PC-9 (cell line): ENCODE data around the gene BCAS3. TPM values are rescaled to one million over a fixed set of nuclear protein-coding genes. Genes with fewer than 3 reads are reported as not detected.

Source experiments
- BruUV-seq: library from RNA; stranded (reverse); fragments of 400-500 nt; replicated peaks from 2 replicates; lab custom pipeline; 2021; lab: Mats Ljungman, UMichigan
- CTCF ChIA-PET: fragments of 300-600 bp; sonication (Branson Sonifier 250); formaldehyde crosslinking; loops from one replicate; lab custom pipeline; 2022; ENCODE audit warnings: antibody characterized with exemption; lab: Charles Lee
- POLR2A ChIA-PET: fragments of 300-600 bp; sonication (Branson Sonifier 250); formaldehyde crosslinking; loops from one replicate; lab custom pipeline; 2022; ENCODE audit warnings: antibody characterized with exemption; ENCODE audit not compliant: unreplicated experiment; lab: Charles Lee
- DNase-seq, 2 experiments: peaks; one replicate each; pipeline versions ENCODE4 v3.0.0 to v3.0.0-alpha.2; 2015 to 2022; ENCODE audit warnings: mixed read lengths in 1 of 2
- H2AFZ ChIP-seq: fragments of 200-600 bp; sonication (generic); 2 replicates; pipeline ENCODE4 v1.8.1; 2017; ENCODE audit warnings: antibody characterized with exemption
- H3F3A ChIP-seq: fragments of 200-600 bp; sonication (generic); 2 replicates; pipeline ENCODE4 v1.8.1; 2017; ENCODE audit warnings: antibody characterized with exemption, mild to moderate bottlenecking, low read depth; ENCODE audit not compliant: insufficient read depth
- H3K27ac ChIP-seq: fragments of 200-600 bp; sonication (generic); 2 replicates; pipeline ENCODE4 v1.6.1; 2016; ENCODE audit warnings: mixed run types
- H3K27me3 ChIP-seq: fragments of 200-600 bp; sonication (generic); 2 replicates; pipeline ENCODE4 v1.6.1; 2016; ENCODE audit warnings: low read depth, mixed run types; ENCODE audit not compliant: insufficient read depth
- H3K36me3 ChIP-seq: fragments of 200-600 bp; sonication (generic); 2 replicates; pipeline ENCODE4 v1.6.1; 2016; ENCODE audit warnings: low read depth, mixed run types
- H3K4me1 ChIP-seq: fragments of 200-600 bp; sonication (generic); replicated peaks from 2 replicates; pipeline ENCODE4 v1.6.1; 2016; ENCODE audit warnings: mixed run types; ENCODE audit not compliant: insufficient read depth
- H3K4me2 ChIP-seq: fragments of 200-600 bp; sonication (generic); 2 replicates; pipeline ENCODE4 v1.6.1; 2017; ENCODE audit warnings: mixed run types
- H3K4me3 ChIP-seq: fragments of 200-600 bp; sonication (generic); 2 replicates; pipeline ENCODE4 v1.6.1; 2016; ENCODE audit warnings: mixed run types
- H3K79me2 ChIP-seq: fragments of 200-600 bp; sonication (generic); 2 replicates; pipeline ENCODE4 v1.6.1; 2017; ENCODE audit warnings: low read depth, mixed run types
- H3K9me2 ChIP-seq: fragments of 200-600 bp; sonication (generic); 2 replicates; pipeline ENCODE4 v1.8.1; 2017; ENCODE audit warnings: mild to moderate bottlenecking; ENCODE audit not compliant: insufficient read depth
- H3K9me3 ChIP-seq: fragments of 200-600 bp; sonication (generic); 2 replicates; pipeline ENCODE4 v1.8.1; 2016; ENCODE audit warnings: low read depth; ENCODE audit not compliant: insufficient read depth
- H4K20me1 ChIP-seq: fragments of 200-600 bp; sonication (generic); 2 replicates; pipeline ENCODE4 v1.8.1; 2017; ENCODE audit not compliant: insufficient read depth
- EZH2 ChIP-seq: fragments of 200-600 bp; sonication (generic); IDR thresholded peaks from 2 replicates; pipeline ENCODE4 v1.8.0; 2017; ENCODE audit warnings: antibody characterized with exemption, low read depth
- intact Hi-C: fragments of 100-400 bp; cut with micrococcal nuclease; formaldehyde crosslinking; loops from one replicate; pipeline ENCODE4 v1.10.0; 2022; ENCODE audit not compliant: unreplicated experiment
- total RNA-seq: library from RNA; stranded (reverse); gene quantifications from 2 replicates; pipeline ENCODE4 v1.2.3, GENCODE V29; 2021
- TF ChIP-seq, protein P1 (sequence below): fragments of 200-600 bp; sonication (generic); conservative IDR thresholded peaks from 2 replicates; pipeline ENCODE4 v1.6.1; 2017; ENCODE audit warnings: mixed run types, antibody characterized with exemption, mild to moderate bottlenecking, moderate library complexity

BCAS3 gene
- total RNA-seq, 1 experiment from 2014 or later = 26.0 TPM

GRCh38 chr17:60944751-60945150 lies 267.1 kb downstream of the BCAS3 start:
- POLR2A ChIA-PET = no interaction called here

GRCh38 chr17:60947100-60947499 lies 269.4 kb downstream of the BCAS3 start:
- no peak for DNase-seq
- Histone ChIP-seq H3K4me3 (no peak overlapping the region), H3K4me2 (no peak overlapping the region), H3K36me3 (no peaks in the 10 kb centered on the region), H3K9me2 (no peaks in the 10 kb centered on the region; the same call in 1 of the 2 replicates), H3K27ac (no peak overlapping the region), H3K9me3 (no peaks in the 10 kb centered on the region; the same call in 1 of the 2 replicates), H4K20me1 (no peaks in the 10 kb centered on the region), H3F3A (no peaks in the 10 kb centered on the region), H2AFZ (no peak overlapping the region), H3K4me1 (no peaks in the 10 kb centered on the region), H3K27me3 (no peaks in the 10 kb centered on the region), H3K79me2 (no peaks in the 10 kb centered on the region)
- CTCF ChIA-PET = no interaction called here
- BruUV-seq = no TSS peak
- intact Hi-C loops = no loop called here
- POLR2A ChIA-PET = no interaction called here
- TF ChIP-seq, protein P1, sequence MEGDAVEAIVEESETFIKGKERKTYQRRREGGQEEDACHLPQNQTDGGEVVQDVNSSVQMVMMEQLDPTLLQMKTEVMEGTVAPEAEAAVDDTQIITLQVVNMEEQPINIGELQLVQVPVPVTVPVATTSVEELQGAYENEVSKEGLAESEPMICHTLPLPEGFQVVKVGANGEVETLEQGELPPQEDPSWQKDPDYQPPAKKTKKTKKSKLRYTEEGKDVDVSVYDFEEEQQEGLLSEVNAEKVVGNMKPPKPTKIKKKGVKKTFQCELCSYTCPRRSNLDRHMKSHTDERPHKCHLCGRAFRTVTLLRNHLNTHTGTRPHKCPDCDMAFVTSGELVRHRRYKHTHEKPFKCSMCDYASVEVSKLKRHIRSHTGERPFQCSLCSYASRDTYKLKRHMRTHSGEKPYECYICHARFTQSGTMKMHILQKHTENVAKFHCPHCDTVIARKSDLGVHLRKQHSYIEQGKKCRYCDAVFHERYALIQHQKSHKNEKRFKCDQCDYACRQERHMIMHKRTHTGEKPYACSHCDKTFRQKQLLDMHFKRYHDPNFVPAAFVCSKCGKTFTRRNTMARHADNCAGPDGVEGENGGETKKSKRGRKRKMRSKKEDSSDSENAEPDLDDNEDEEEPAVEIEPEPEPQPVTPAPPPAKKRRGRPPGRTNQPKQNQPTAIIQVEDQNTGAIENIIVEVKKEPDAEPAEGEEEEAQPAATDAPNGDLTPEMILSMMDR = no peak
- no peak for TF ChIP-seq EZH2

More at GRCh38 chr17:60944751-60945150, 267.1 kb downstream of the BCAS3 start:
- BruUV-seq = no TSS peak
- H3K27ac ChIP-seq = no peak overlapping the region
- no peak overlapping the region for H3K4me2 ChIP-seq
- no peaks in the 10 kb centered on the region for H4K20me1 ChIP-seq
- no peaks in the 10 kb centered on the region for H3K4me1 ChIP-seq
- H3K9me2 ChIP-seq = no peaks in the 10 kb centered on the region; the same call in 1 of the 2 replicates
- no peaks in the 10 kb centered on the region for H3K79me2 ChIP-seq
- no peaks in the 10 kb centered on the region for H3K36me3 ChIP-seq
- H2AFZ ChIP-seq = no peak overlapping the region
- CTCF ChIA-PET = no interaction called here
- no peak for DNase-seq
- TF ChIP-seq EZH2 = no peak
- no peak overlapping the region for H3K4me3 ChIP-seq
- H3K27me3 ChIP-seq = no peaks in the 10 kb centered on the region
- no peaks in the 10 kb centered on the region; the same call in 1 of the 2 replicates for H3K9me3 ChIP-seq
- intact Hi-C loops = no loop called here
- H3F3A ChIP-seq = no peaks in the 10 kb centered on the region

DNA sequence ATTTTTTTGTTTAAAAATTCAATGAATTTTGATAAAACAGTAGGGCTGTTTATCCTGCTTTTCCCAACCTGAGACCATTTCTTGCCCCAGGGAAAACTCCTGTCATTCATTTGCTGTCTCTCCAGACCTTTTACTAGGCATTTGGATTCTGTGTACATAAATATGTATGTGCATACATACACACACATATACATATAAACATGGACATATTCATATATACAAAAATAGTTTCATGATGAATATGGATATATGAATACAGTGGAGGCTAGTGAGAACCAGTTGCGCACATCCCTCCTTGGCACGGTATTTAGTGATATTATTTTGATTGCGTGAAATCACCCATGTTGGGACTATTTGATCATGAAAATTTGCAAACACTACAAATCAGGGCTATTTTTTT lies 269.9 kb downstream of the BCAS3 start:
- H3K27me3 ChIP-seq = no peaks in the 10 kb centered on the region
- H4K20me1 ChIP-seq = no peaks in the 10 kb centered on the region
- intact Hi-C loops = no loop called here
- H3K9me2 ChIP-seq = no peaks in the 10 kb centered on the region; the same call in 1 of the 2 replicates
- no peaks in the 10 kb centered on the region for H3K79me2 ChIP-seq
- H3F3A ChIP-seq = no peaks in the 10 kb centered on the region
- H3K4me3 ChIP-seq = no peak overlapping the region
- ChIA-PET POLR2A (no interaction called here), CTCF (no interaction called here)
- H2AFZ ChIP-seq = no peak overlapping the region
- DNase-seq = no peak
- TF ChIP-seq, protein P1 = no peak
- no peak for TF ChIP-seq EZH2
- H3K27ac ChIP-seq = no peak overlapping the region
- no peaks in the 10 kb centered on the region for H3K36me3 ChIP-seq
- BruUV-seq = no TSS peak
- H3K4me2 ChIP-seq = no peak overlapping the region
- H3K9me3 ChIP-seq = no peaks in the 10 kb centered on the region; the same call in 1 of the 2 replicates
- H3K4me1 ChIP-seq = no peaks in the 10 kb centered on the region

GRCh38 chr17:60952747-60953146 lies 275.1 kb downstream of the BCAS3 start:
- H4K20me1 ChIP-seq = no peaks in the 10 kb centered on the region; the same call in 1 of the 2 replicates
- no peak for DNase-seq
- TF ChIP-seq, protein P1 = no peak
- TF ChIP-seq EZH2 = no peak
- no peaks in the 10 kb centered on the region for H3K9me2 ChIP-seq
- no peak overlapping the region for H2AFZ ChIP-seq
- ChIA-PET CTCF (no interaction called here), POLR2A (no interaction called here)
- no peak overlapping the region for H3K4me3 ChIP-seq
- H3K36me3 ChIP-seq = no peaks in the 10 kb centered on the region
- intact Hi-C loops = no loop called here
- no TSS peak for BruUV-seq
- H3F3A ChIP-seq = no peaks in the 10 kb centered on the region
- no peaks in the 10 kb centered on the region; the same call in 1 of the 2 replicates for H3K9me3 ChIP-seq
- H3K4me2 ChIP-seq = no peak overlapping the region
- no peaks in the 10 kb centered on the region for H3K4me1 ChIP-seq
- H3K79me2 ChIP-seq = no peaks in the 10 kb centered on the region
- no peak overlapping the region for H3K27ac ChIP-seq
- H3K27me3 ChIP-seq = no peaks in the 10 kb centered on the region
